HG02763 (cell line): ENCODE results near the gene RWDD4.
"Not testable (repeated sequence)": the region's sequence is repeated elsewhere in the genome, so short reads cannot be mapped to it uniquely, and the experiment has no call there.

Experiments used
- ATAC-seq: cut with Tn5 transposase; IDR thresholded peaks from one replicate; pipeline ENCODE4 v1.9.1; 2021; ENCODE audit warnings: mild to moderate bottlenecking, moderate library complexity; ENCODE audit not compliant: unreplicated experiment

RWDD4 gene

DNA sequence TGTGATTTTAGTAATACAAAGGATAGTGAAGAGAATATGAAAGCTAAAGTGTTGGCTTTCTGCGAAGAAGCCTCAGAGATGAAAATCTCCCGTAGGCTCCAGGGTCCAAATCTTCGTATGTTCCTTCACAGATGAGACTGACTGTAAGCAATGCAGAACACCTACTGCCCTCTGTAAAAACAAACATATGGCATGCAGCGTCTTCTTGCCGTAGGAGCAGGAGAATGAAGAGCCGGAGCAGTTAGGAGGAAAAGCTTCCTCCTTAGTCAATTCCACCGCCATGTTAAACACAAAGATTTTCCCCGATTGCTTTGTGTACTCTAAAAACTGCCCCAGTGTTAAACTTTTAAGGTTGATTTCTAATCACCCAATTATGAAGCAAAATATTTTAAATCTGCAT lies 22.5 kb downstream of the RWDD4 start:
- ATAC-seq: no peak

DNA sequence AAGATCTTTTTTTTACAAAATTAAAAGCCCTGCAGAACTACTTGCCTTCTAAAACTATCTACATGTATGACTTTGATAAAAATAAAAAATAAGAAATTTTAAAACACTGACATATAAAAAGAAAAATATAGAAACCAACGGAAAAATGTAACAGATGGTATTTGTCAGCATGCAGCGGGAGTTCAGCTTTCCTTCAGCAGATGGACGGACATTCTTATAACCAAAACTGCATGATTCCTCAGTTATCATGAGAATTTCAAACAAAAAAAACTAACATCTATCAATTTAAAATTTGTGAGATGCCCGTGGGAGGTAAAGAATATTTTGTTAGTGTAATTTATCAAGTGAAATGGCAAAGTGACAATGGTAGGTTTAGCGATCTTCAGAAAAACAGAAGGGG lies 23.2 kb downstream of the RWDD4 start:
- ATAC-seq: no peak

DNA sequence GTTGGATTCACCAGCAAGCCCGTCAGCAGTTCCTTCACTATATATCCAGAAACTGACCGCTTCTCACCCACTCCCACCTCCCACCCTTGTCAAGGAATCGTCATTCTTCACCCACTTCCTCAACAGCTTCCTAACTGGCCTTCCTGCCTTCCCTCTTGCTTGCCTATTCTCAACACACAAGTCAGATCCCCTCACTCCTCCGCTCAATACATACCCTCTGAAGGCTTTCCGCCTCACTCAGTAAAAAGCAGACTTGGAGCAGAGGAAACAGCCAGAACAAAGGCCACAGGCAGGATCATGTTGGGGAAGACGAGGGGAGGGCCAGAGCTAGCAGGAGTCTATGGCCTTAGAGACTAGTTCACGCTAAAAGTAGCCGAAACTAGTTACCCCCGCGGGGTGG lies 23.7 kb downstream of the RWDD4 start:
- ATAC-seq: no peak

DNA sequence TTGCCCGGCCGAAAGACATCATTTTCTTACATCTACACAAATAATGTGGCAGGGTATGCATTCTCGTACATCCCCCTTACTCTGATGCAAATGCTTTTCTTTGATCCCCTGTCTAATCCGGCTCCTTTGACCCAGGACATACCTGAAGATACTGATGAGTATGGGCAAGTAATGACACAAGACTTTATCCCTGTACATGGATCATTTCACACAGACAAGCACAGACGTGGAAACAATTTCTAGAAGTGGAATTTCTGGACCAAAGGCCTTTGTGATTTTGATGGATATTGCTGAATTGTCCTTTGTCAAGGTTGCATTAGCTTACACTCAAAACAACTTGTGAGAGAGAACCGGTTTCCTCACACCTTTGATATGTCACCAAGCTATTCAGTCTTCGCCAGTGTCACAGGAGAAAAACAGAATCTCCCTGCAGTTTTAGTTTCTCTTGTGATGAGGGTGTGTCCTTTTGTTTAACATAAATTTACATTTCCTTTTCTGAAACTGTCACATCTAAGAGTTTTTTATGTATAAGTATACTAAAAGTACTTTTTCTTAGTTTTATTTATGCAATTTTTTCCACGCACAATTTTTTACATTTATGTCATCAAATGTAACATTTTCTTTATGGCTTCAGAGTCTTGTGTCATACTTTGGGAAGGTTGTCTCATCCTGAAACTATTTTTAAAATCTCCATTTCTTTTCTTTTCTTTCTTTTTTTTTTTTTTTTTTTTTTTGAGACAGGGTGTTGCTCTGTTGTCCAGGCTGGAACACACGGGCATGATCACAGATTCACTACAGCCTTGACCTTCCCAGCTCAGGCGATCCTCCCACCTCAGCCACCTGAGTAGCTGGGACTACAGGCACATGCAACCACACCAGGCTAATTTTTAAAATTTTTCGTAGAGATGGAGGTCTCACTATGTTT lies 25.2 kb downstream of the RWDD4 start:
- no peak for ATAC-seq

DNA sequence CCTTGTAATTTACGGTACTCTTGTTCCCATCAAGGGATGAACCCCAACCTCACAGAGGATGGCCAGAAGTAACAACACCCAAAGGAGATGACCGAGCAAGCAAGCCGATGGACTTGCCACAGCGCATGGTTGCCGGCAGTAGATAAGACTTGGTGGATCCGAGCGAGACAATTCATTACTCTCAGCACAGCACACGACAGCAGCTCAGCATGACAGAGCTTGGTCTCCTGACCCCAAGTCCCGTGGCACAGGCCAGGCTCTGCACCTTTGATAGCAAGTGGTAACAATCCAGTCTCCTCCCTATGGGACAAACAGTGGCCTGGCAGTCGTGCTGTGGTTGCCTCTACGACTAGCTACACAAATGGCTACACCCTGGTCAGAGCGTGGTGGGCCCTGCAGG lies 26.3 kb downstream of the RWDD4 start:
- no peak for ATAC-seq

DNA sequence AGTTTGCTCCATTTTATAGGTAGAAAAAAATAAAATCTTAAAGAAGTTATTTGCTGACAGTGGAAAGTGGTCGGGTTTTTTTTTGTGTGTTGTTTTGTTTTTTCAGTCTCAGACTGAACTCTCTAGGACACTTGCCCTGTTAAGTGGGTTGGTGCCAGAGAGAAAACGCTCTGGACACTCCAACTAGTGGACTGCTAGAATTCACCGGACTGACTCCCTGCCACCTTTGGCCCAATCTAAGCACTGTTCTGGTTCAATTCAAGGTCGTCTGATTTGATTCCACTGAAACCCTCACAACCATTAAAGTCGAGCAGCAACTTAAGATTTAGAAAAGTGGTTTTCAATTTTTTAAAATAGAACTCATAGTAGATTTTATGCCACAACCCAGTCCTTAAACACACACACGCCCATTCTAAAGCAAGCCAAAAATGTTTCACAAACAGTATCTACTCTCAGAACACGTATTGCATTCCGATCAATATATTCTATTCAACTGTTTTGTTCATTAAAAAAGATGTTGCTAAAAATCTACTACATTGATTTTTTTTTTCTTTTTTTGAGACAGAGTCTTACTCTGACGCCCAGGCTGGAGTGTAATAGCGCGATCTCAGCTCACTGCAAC lies 27.3 kb downstream of the RWDD4 start:
- no peak for ATAC-seq

DNA sequence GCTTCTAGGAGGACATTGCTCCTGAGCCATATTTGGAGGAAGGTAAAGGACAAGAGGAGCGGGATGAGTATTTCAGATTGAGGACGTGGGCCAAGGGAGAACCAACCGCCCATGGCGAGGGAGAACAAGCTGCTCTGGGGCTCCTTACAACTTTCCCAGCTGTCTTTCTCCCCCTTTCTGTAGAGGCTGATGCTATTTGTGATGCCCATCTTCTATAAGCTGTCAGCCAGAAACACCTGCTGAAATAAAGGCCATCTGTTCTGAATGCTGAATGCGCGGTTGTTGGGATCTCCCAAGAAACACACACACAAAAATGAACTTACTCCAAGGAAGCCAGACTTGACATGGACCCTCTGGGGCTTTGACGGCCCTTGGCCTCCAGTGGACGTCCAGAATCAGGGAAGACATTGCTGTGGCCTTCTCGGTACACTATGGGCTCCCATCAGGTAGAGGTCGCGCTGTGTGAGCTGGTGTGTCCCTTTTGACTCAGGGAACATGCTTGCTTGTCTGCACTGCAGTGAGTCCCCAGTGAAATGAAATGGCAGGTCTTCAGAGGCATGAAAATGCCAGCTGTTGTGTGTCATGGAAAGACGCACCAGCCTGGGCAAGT lies 30.9 kb downstream of the RWDD4 start:
- ATAC-seq: no peak

- ATAC-seq: not testable (repeated sequence)
Measured at GRCh38 chr4:183627286-183627685, 31.7 kb downstream of the RWDD4 start.

- no peak for ATAC-seq
Measured at GRCh38 chr4:183626168-183626567, 32.8 kb downstream of the RWDD4 start.

GRCh38 chr4:183624548-183624947 lies 34.4 kb downstream of the RWDD4 start:
- no peak for ATAC-seq

DNA sequence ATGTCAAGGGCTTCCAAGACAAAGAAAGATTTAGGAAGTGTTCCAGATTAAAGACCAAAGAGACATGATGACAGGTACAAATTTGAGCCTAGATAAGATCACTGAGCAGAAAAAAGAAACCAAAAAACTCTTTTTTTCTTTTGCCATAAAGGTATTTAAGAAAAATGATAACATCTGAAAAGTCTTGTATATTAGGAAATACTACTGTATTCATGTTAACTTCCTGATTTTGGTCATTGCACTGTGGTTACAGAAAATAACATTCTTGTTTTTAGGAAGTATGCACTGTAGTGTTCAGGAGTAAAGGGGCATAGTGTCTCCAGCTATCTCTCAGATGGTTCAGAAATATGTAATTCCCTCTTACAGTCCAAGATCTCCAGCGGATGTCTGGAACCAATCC lies 37.1 kb downstream of the RWDD4 start:
- no peak for ATAC-seq

DNA sequence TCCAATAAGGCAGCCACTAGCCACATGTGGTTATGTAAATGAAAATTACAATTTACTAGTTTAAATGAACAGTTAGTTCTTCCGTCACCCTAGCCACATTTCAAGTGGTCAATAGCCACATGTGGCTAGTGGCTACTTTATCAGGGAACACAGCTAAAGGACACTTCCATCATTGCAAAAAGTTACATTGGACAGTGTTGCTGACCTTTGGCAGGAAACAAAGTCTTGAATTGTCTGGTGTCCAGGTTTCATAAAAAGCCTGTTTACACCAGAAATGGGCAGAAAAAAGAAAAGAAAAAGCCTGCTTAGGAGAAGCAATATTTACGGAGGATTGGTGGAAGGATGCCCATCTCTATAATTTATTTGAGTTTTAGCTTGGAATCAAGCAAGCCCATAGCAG lies 38.6 kb downstream of the RWDD4 start:
- ATAC-seq: no peak

DNA sequence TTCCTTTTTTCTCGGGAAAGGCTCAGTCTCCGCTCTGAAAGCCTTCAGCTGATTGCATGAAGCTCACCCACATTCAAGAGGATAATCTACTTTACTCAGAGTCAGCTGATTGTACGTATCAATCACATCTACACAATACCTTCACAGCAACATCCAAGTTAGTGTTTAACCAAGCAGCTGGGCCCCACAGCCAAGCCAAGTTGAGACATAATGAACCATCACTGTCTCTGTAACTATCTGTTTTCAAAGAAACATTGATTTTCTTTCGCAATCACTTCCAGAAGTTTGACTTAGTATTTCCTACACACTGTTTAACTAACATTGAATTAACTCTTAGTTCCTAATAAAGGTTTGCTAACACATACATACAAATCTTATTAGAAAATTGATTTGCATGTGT lies 40.3 kb downstream of the RWDD4 start:
- no peak for ATAC-seq

DNA sequence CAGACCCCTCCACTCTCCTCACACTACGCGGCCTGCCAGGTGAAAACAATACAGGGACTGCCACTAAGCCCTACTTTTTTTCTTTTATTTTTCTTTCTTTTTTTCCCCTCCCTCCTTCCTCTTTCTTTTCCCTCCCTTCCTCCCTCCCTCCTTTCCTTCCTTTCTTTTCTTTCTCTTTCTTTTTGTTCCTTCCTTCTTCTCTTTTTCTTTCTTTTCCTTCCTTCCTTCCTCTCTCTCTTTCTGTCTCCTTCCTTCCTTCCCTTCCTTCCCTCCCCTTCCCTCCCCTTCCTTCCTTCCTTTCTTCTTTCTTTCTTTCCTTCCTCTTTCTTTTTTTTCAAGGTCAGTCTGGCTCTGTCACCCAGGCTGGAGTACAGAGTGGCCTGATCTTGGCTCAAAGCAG lies 41.9 kb downstream of the RWDD4 start:
- ATAC-seq: no peak

- ATAC-seq: no peak
Measured at GRCh38 chr4:183612329-183613250, 46.4 kb downstream of the RWDD4 start.

DNA sequence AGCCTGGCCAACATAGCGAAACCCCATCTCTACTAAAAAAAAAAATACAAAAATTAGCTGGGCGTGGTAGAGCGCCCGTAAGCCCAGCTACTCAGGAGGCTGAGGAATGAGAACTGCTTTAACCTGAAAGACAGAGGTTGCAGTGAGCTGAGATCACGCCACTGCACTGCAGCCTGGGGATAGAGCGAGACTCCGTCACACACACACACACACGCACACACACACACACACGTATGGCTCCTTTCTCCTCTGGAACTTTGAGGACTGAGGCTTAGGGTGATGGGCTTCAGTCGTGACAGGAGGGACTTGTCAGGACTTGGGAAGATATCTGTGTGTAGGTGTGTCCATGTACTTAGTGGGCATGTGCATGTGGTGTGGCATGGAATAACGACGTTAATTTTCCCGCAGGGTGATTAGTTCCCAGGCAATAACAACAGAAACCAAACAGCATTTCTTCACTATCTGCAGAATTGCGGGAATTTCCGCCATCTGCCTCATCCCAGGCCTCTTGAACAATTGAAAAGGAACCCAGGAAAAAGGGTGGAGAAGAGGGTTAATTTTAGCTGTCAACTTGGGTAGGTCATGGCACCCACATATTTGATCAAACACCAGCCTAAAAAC lies 47.7 kb downstream of the RWDD4 start:
- no peak for ATAC-seq

DNA sequence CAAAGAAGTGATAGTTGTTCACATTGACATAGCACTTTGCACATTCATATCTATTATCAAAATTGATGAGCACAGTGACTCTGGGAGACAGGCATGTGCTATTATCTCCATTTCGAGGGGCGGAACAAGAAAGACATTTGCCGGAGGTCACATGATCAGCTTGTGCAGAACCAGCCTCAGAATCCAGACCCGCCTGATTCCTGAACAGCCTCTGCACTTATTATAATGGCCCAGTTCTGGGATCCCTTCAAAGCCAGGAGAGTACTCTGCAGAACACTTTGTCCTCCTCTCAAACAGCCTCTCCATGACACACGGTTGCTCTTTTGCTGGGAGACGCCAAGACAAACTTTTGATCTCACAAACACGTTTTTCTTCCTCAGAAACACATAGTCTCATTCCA lies 48.4 kb downstream of the RWDD4 start:
- ATAC-seq: no peak

DNA sequence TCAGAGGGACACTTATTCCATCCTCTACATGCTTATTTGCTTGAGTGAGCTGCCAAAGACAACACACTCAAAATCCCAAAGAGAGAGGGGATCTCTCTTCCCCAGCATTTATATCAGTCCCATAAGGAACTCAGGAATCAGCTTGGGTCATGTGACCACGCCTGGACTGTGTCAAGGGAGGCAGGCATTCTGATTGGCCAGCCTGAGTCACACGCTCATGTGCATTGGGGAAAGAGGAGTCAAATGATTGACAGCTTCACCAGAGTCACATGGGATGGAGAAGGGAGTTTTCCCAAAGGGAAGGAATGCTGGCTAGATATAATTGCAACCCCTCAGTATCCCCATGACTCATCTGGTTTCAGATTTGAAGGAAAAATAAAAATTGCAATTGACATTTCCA lies 49.0 kb downstream of the RWDD4 start:
- no peak for ATAC-seq

- ATAC-seq: no peak
Measured at GRCh38 chr4:183609151-183609550, 49.8 kb downstream of the RWDD4 start.

- no peak for ATAC-seq
Measured at GRCh38 chr4:183607894-183608293, 51.1 kb downstream of the RWDD4 start.
